ENCODE measurements around the gene HMX1. TPM values are rescaled to one million over a fixed set of nuclear protein-coding genes. Genes with fewer than 3 reads are reported as not detected.

Gene HMX1
- total RNA-seq, 1 donor from 2014 or later: not detected

DNA sequence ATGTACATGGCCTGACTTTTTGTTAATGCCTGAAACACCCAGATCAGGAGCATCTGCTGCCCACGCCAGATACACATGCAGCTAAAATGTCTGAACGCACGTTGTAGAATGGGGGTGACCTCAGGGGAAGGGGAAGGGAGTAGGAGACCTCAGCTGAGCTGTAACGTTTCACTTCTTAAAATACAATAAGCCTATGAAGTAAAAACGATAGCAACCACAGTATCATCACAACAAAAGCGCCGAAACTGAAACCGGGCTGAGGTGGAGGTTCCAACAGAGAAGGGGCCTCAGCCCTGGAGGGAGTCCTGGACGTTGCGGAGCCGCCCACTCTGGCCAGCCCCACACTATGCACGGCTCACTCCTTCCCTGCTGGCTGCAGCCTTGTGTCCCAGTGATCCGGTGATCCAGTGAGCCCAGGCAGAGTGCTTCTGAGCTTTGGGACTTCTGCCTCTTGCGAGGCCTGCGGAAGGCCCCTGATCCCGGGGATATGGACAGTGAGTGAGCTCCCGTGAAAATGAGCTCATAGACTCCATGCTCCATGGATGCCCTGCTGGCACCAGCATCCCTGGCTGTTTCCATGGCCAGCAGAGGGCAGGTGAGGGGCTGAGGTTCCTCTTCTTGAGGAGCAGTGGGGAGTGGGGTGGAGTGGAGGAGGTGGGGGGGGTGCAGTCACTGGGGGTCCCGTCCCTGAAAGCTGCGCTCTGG lies 52.0 kb downstream of the HMX1 start:
- no peak for DNase-seq (ENCODE audit: low spot score)
- peaks cover 8% of the 10 kb centered on the region for H3K27me3 Mint-ChIP-seq (ENCODE audit: unreplicated experiment)

DNA sequence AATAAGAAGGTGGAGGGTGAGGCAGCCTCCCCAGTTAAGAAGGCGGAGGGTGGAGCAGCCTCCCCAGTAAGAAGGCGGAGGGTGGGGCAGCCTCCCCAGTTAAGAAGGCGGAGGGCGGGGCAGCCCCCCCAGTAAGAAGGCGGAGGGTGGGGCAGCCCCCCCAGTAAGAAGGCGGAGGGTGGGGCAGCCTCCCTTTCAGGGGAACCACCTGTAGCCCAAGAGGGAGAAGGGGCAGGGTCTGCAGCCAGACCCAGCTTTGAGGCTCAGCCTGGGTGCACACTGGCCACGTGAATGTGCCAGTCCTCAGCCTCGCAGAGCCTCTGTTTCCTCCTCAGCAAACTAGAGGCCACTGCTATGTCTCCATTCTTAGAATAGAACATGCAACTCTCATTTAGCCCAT lies 52.6 kb downstream of the HMX1 start:
- TF ChIP-seq, protein P1, sequence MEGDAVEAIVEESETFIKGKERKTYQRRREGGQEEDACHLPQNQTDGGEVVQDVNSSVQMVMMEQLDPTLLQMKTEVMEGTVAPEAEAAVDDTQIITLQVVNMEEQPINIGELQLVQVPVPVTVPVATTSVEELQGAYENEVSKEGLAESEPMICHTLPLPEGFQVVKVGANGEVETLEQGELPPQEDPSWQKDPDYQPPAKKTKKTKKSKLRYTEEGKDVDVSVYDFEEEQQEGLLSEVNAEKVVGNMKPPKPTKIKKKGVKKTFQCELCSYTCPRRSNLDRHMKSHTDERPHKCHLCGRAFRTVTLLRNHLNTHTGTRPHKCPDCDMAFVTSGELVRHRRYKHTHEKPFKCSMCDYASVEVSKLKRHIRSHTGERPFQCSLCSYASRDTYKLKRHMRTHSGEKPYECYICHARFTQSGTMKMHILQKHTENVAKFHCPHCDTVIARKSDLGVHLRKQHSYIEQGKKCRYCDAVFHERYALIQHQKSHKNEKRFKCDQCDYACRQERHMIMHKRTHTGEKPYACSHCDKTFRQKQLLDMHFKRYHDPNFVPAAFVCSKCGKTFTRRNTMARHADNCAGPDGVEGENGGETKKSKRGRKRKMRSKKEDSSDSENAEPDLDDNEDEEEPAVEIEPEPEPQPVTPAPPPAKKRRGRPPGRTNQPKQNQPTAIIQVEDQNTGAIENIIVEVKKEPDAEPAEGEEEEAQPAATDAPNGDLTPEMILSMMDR (IDR thresholded peaks at IDR 0.05; ENCODE audit: unreplicated experiment): no peak
- DNase-seq (ENCODE audit: low spot score): no peak
- Mint-ChIP-seq H3K4me3 (ENCODE audit: unreplicated experiment) (no peak overlapping the region), H3K9me3 (ENCODE audit: unreplicated experiment) (no peaks in the 10 kb centered on the region), H3K4me1 (ENCODE audit: unreplicated experiment) (no peaks in the 10 kb centered on the region), H3K27me3 (ENCODE audit: unreplicated experiment) (peaks cover 8% of the 10 kb centered on the region), H3K27ac (ENCODE audit: unreplicated experiment) (no peak overlapping the region), H3K36me3 (ENCODE audit: low read depth, unreplicated experiment) (no peaks in the 10 kb centered on the region)

More for the DNA sequence above, 52.0 kb downstream of the HMX1 start:
- TF ChIP-seq, protein P1 (IDR thresholded peaks at IDR 0.05; ENCODE audit: unreplicated experiment): no peak
- Mint-ChIP-seq H3K36me3 (ENCODE audit: low read depth, unreplicated experiment) (no peaks in the 10 kb centered on the region), H3K4me3 (ENCODE audit: unreplicated experiment) (no peak overlapping the region), H3K27ac (ENCODE audit: unreplicated experiment) (no peak overlapping the region), H3K4me1 (ENCODE audit: unreplicated experiment) (no peaks in the 10 kb centered on the region), H3K9me3 (ENCODE audit: unreplicated experiment) (no peaks in the 10 kb centered on the region)

- Mint-ChIP-seq H3K4me3 (ENCODE audit: unreplicated experiment) (no peak overlapping the region), H3K9me3 (ENCODE audit: unreplicated experiment) (no peaks in the 10 kb centered on the region), H3K36me3 (ENCODE audit: low read depth, unreplicated experiment) (no peaks in the 10 kb centered on the region), H3K27ac (ENCODE audit: unreplicated experiment) (no peak overlapping the region), H3K27me3 (ENCODE audit: unreplicated experiment) (peaks cover 8% of the 10 kb centered on the region), H3K4me1 (ENCODE audit: unreplicated experiment) (no peaks in the 10 kb centered on the region)
- TF ChIP-seq, protein P1 (IDR thresholded peaks at IDR 0.05; ENCODE audit: unreplicated experiment): no peak
- peak; percentile 2 for DNase-seq (ENCODE audit: low spot score)
Observed at GRCh38 chr4:8818063-8818881, 53.4 kb downstream of the HMX1 start.

DNA sequence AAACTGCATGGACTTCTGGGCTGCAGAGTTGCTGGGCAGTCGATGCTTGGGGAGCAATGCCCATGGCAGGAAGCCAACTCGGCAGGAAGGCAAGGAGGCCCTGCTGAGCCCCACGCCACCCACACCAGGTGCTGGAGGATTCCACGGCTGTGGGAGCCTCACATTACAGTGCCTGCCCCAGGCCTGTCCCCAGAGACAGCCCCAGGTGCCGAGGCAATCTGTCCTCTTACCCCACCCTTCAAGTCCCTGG lies 53.9 kb downstream of the HMX1 start:
- TF ChIP-seq, protein P1 (IDR thresholded peaks at IDR 0.05; ENCODE audit: unreplicated experiment): no peak
- Mint-ChIP-seq H3K9me3 (ENCODE audit: unreplicated experiment) (no peaks in the 10 kb centered on the region), H3K36me3 (ENCODE audit: low read depth, unreplicated experiment) (no peaks in the 10 kb centered on the region), H3K4me1 (ENCODE audit: unreplicated experiment) (no peaks in the 10 kb centered on the region), H3K27ac (ENCODE audit: unreplicated experiment) (no peak overlapping the region), H3K27me3 (ENCODE audit: unreplicated experiment) (peaks cover 8% of the 10 kb centered on the region), H3K4me3 (ENCODE audit: unreplicated experiment) (no peak overlapping the region)
- peak; percentile 2 for DNase-seq (ENCODE audit: low spot score)

All from endothelial cell (in vitro differentiated cells).